Cardiac atrium fibroblast (primary cell): ENCODE results near the gene STXBP2. TPM values are rescaled to one million over a fixed set of nuclear protein-coding genes. Genes with fewer than 3 reads are reported as not detected.

ENCODE experiments used
- total RNA-seq: library from RNA; depleted of rRNA; stranded (reverse); fragments of >200 nt; gene quantifications from 2 replicates; pipeline ENCODE4 v1.2.3, GENCODE V29; 2015

The STXBP2 gene
- total RNA-seq, result 27.7 and 33.0 TPM in 2 replicates

DNA sequence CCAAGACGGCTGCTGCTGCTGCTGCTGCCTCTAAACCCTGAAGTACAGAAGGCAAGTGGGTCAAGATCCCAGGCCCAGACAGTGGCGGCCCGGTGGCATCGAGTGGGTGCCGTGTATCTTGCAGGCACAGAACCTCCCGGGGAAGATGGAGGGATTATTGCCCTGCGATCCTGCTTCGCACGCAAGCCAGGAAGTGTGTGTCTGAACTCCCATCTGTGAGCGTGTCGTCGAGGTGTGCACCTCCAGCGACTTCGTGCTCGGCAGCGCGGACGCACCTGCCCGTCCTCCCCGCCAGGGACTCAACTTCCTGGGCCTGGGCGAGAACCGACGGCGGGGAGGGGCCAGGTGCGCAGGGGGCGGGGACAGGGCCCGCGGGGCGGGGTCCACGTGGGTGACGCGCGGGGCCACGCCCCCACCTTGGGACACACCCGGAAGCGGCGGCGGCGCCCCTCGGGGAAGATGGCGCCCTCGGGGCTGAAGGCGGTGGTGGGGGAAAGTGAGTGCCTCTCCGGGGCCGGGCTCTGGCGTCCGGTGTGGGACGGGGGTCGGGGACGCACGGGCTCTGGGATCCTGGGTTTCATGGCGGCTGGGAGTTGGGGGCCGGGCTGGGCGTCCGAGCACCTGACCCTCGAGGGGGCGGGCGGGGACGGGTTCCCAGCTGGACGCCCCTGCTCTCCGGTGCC is at the start of gene STXBP2:
Gene STXBP2, plus strand, starts transcription at position 420 of the 683 bp plus-strand sequence. Its CDS starts 40 bp downstream, at position 460.

DNA sequence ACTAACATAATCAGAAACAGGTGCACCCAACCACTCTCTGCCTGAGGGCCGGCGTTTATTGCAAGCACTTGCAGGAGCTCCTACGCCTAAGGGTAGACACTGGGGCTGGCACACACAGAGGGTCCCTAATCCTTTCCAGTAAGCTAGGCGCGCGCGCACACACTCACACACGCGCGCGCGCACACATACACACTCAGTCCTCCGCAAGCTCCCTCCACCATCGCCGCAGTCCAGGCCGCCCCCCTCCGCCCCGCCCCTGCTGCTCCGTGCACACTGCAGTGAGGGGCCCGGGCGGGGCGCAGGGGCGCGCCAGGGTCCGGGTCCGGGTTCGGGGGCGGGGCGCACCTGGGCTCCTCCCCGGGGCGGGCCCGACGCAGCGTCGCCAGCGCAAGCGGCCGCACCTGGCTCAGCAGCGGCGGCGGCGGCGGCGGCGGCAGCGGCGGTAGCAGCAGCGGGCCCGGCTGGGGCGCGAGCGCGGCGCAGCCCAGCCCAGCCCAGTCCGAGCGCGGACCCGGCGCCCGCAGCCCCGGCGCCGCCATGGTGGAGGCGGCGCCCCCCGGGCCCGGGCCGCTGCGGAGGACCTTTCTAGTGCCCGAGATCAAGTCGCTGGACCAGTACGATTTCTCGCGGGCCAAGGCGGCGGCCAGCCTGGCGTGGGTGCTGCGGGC is 41.3 kb upstream of the STXBP2 start, which contains the start of gene CAMSAP3:
Gene CAMSAP3, plus strand, starts transcription at position 398 of the 668 bp plus-strand sequence. Its CDS starts 140 bp downstream, at position 538.

DNA sequence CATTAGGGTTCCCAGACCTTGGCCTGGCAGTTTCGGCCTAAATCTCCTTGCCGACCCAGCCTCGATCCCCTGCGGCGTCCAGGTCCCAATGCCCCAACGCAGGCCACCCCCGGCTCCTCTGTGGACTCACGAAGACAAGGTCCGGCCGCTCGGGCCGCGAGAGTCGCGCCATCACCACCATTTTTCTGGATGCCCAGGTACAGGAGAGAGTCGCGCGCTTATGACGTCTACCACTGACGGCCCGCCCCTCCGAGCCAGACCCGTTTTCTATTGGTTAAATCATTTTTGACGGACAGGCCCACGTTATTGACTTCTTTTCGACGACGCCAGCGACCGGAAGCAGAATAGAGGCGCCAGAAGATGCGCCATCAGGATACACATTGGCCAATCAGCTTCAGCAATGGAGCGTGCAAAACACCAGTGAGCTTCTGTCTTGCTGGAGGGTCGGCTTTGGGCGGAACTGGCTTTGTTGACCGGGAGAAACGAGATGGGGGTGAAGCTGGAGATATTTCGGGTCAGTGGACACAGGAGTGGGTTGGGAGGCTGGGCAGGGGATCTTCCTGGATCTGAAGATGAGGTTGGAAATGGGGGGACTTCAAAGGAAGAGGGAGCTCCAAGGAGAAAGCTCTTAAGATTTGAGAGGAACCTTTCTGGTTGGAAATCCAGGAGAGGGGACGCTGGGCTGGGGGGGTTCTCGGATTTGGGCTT is 7.4 kb upstream of the STXBP2 start, which contains the start of the genes PET100 and XAB2:
Gene PET100, plus strand, starts transcription at position 447 of the 708 bp plus-strand sequence. Its CDS starts 41 bp downstream, at position 488.
Gene XAB2, minus strand, starts transcription at position 199 of the 708 bp plus-strand sequence. Its CDS starts 18 bp downstream, at position 181.

DNA sequence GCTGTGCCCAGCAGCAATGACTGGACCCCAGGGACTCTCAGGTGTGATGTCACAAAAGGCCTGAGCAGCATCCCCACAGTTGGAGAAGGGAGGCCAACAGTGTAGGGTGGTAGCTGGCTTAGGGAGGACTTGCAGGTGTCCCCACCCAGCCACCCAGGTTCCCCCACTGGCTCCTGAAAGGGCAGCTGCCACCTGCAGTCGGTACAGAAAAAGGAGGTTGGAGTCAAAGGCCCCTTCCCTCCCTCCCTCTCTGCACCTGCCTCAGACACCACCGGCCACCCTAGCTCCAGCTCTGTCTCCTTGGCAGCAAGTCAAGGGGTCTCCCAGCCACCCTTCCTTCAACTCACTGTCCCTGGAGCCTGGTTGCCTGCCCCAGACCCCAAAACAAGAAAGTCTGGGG is 3.2 kb upstream of the STXBP2 start, which contains the start of gene PCP2:
Gene PCP2, minus strand, starts transcription at position 22 of the 400 bp plus-strand sequence. CDS start 262 bp downstream, outside the sequence.

DNA sequence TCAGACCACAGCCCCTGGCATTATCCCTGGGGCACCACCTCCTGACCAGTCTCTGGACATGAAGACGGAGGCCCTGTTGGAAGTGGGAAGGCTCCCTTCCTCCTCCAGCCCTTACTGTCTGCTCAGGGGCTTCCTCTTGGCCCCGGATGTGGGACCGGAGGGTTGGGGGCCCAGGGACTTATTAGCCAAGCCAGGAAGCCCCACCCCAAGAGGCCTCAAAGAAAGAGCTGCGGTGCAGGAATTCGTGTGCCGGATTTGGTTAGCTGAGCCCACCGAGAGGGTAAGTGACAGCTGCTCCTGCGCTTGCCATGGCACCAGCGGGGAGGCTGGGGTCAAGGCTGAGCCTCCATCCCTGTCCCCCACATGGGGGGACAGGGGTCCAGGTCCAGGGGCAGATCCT is 31.9 kb downstream of the STXBP2 start, which contains the start of gene RETN:
Gene RETN, plus strand, starts transcription at position 208 of the 400 bp plus-strand sequence. CDS start 278 bp downstream, outside the sequence.

DNA sequence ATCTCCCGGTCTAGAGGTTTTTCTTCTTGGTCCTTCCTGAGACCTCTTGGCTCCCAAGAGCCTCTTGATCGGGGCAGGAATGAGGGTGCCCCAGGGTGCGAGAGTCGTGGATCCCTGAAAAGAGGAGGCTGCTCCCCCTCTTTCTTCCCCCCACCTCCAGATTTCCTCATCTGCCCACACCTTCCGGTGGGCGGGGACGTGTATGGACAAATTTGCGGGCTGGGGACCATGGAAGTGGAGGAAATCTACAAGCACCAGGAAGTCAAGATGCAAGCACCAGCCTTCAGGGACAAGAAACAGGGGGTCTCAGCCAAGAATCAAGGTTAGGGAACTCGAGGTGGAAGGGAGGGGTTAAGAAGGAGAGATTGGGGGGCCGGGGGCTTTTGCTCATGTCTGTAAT is 39.9 kb downstream of the STXBP2 start, which contains the start of gene MCEMP1:
Gene MCEMP1, plus strand, starts transcription at position 237 of the 400 bp plus-strand sequence. Its CDS starts 31 bp downstream, at position 268.

DNA sequence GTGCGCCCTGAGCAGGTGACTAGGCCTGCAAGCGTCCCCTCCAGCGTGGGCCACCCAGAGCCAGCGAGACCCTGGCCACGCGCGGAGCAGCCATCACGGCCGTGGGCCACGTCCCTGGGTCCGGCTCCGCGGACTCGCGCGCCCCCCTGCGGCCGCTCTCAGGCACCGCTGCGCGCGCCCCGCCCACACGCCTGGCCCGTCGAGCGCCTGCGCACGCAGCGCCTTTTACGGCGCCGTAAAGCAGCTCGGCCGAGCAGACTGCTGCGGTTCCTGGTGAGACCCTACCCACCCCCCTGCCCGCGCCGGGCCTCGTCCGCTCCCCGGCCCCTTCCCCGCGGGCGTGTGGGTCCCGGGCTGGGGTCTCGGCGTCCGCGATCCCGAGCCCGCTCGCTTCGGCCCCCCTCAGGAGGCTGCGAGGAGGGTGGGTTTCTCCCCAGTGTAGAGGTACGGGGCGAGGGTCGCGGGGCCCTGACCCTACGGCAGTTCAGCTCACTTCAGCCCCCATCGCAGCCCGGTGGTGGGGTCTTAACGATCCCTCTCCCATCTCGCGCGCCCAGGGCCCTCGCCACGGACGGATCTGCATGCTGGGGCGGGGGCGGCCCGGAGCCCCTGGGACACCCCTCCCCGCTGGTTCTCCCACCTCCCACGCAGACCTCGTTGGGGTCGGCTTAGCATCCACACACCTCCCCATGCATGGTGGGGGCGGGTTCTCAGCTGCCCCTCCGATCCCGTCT is 43.9 kb downstream of the STXBP2 start, which contains the start of gene TRAPPC5:
Gene TRAPPC5, plus strand, starts transcription at position 228 of the 734 bp plus-strand sequence. CDS start 1,421 bp downstream, outside the sequence.

Other genes with a start within 250 kb of the STXBP2 start
- gene PEX11G, start 148.1 kb upstream of the STXBP2 start, total RNA-seq, result 3.7 and 5.8 TPM in 2 replicates
- 43.9 and 50.9 TPM in 2 replicates for gene ZNF358, start 121.0 kb upstream of the STXBP2 start, total RNA-seq
- gene MCOLN1, start 114.5 kb upstream of the STXBP2 start, total RNA-seq, result 8.3 and 14.9 TPM in 2 replicates
- gene PNPLA6, start 101.4 kb upstream of the STXBP2 start, total RNA-seq, result 63.4 and 71.9 TPM in 2 replicates
- gene CAMSAP3, start 41.2 kb upstream of the STXBP2 start, total RNA-seq, result under 0.01 TPM in 1 of 2 replicates, not detected in the other
- 24.3 and 33.9 TPM in 2 replicates for gene XAB2, start 7.6 kb upstream of the STXBP2 start, total RNA-seq
- 5.6 and 19.8 TPM in 2 replicates for gene PET100, start 7.3 kb upstream of the STXBP2 start, total RNA-seq
- gene PCP2, start 3.4 kb upstream of the STXBP2 start, total RNA-seq, result not detected in 2 replicates
- not detected in 2 replicates for gene RETN, start 31.9 kb downstream of the STXBP2 start, total RNA-seq
- gene MCEMP1, start 40.0 kb downstream of the STXBP2 start, total RNA-seq, result not detected in 2 replicates
- 68.4 and 130 TPM in 2 replicates for gene TRAPPC5, start 43.7 kb downstream of the STXBP2 start, total RNA-seq
- gene FCER2, start 65.0 kb downstream of the STXBP2 start, total RNA-seq, result not detected in 2 replicates
- gene CLEC4G, start 95.0 kb downstream of the STXBP2 start, total RNA-seq, result not detected in 2 replicates
- gene CD209, start 110.4 kb downstream of the STXBP2 start, total RNA-seq, result not detected in 2 replicates
- gene CLEC4M, start 126.1 kb downstream of the STXBP2 start, total RNA-seq, result not detected in 2 replicates
- gene EVI5L, start 193.1 kb downstream of the STXBP2 start, total RNA-seq, result 18.1 and 18.2 TPM in 2 replicates
- not detected in 2 replicates for gene PRR36, start 237.3 kb downstream of the STXBP2 start, total RNA-seq